ENCODE measurements around the gene GRIN3A.
A peak's percentile ranks its signal among the peaks of the same experiment; 100 is the strongest.
"Not testable (repeated sequence)": the region's sequence is repeated elsewhere in the genome, so short reads cannot be mapped to it uniquely, and the experiment has no call there.

GRIN3A gene

GRCh38 chr9:101549472-101550098 is 188.9 kb downstream of the GRIN3A start:
- not testable (repeated sequence) for H3K27me3 ChIP-seq (ENCODE audit: insufficient read depth, poor library complexity, severe bottlenecking); H3K9me3 ChIP-seq (ENCODE audit: severe bottlenecking); ATAC-seq (ENCODE audit: low read depth); DNase-seq (ENCODE audit: low spot score); H3K4me1 ChIP-seq (ENCODE audit: insufficient read depth, poor library complexity, severe bottlenecking); H3K27ac ChIP-seq (ENCODE audit: poor library complexity, severe bottlenecking); H3K4me3 ChIP-seq (ENCODE audit: severe bottlenecking)
- TF ChIP-seq CTCF (IDR thresholded peaks at IDR 0.05; ENCODE audit: poor library complexity, severe bottlenecking): peak; percentile 50
- H3K36me3 ChIP-seq (ENCODE audit: low read depth): peaks cover 97% of the 10 kb centered on the region

DNA sequence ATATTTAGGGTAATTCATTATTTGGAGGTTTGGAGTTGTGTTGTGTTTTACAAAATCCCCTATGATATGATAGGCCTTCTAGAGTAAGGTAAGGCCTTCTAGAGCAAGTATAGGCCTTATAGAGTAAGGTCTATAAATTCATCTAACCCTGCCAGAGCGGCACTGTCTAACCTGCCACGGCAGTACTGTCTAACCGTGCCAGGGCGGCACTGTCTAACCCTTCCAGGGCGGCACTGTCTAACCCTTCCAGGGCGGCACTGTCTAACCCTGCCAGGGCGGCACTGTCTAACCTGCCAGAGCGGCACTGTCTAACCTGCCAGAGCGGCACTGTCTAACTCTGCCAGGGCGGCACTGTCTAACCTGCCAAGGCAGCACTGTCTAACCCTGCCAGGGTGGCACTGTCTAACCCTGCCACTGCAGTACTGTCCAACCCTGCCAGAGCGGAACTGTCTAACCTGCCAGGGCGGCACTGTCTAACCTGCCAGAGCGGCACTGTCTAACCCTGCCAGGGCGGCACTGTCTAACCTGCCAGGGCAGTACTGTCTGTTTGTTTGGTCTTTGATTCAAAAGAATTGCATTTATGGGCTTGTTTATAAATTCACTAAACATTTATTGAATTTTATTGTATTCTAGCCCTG is 195.2 kb downstream of the GRIN3A start:
- Histone ChIP-seq H3K4me1 (ENCODE audit: insufficient read depth, poor library complexity, severe bottlenecking) (no peaks in the 10 kb centered on the region), H3K36me3 (ENCODE audit: low read depth) (peaks cover 80% of the 10 kb centered on the region), H3K27ac (ENCODE audit: poor library complexity, severe bottlenecking) (no peak overlapping the region), H3K4me3 (ENCODE audit: severe bottlenecking) (no peak overlapping the region), H3K9me3 (ENCODE audit: severe bottlenecking) (no peaks in the 10 kb centered on the region), H3K27me3 (ENCODE audit: insufficient read depth, poor library complexity, severe bottlenecking) (no peaks in the 10 kb centered on the region)
- ATAC-seq (ENCODE audit: low read depth): no peak
- TF ChIP-seq CTCF (IDR thresholded peaks at IDR 0.05; ENCODE audit: poor library complexity, severe bottlenecking): no peak
- no peak for DNase-seq (ENCODE audit: low spot score)

- ATAC-seq (ENCODE audit: low read depth): no peak
Measured at GRCh38 chr9:101540069-101540468, 198.4 kb downstream of the GRIN3A start.

DNA sequence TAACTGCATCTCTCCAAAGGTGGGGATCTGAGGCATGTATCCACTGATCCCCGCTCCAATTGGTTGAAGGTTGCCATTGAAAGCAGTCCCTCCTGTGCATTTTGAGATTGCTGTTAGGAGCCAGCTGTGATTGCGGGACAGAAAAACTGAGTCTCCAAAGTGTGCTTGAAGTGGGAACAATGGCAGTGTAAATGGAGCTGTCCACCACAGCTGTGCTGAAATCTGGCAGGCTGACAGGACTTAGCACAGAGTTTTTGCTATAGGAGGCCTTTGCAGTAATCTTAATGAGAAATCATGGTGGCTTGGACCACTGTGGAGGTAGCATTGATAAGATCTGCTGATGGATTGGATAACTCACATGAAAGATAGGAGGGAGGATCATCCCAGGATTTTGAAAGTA is 201.5 kb downstream of the GRIN3A start:
- ATAC-seq (ENCODE audit: low read depth) (no peak), DNase-seq (ENCODE audit: low spot score) (no peak)
- H3K27ac ChIP-seq (ENCODE audit: poor library complexity, severe bottlenecking): no peak overlapping the region
- peaks cover 58% of the 10 kb centered on the region for H3K36me3 ChIP-seq (ENCODE audit: low read depth)
- no peak overlapping the region for H3K4me3 ChIP-seq (ENCODE audit: severe bottlenecking)
- H3K9me3 ChIP-seq (ENCODE audit: severe bottlenecking): no peaks in the 10 kb centered on the region
- no peaks in the 10 kb centered on the region for H3K27me3 ChIP-seq (ENCODE audit: insufficient read depth, poor library complexity, severe bottlenecking)
- peaks cover 12% of the 10 kb centered on the region for H3K4me1 ChIP-seq (ENCODE audit: insufficient read depth, poor library complexity, severe bottlenecking)
- no peak for TF ChIP-seq CTCF (IDR thresholded peaks at IDR 0.05; ENCODE audit: poor library complexity, severe bottlenecking)

More at GRCh38 chr9:101540069-101540468, 198.4 kb downstream of the GRIN3A start:
- Histone ChIP-seq H3K4me1 (ENCODE audit: insufficient read depth, poor library complexity, severe bottlenecking) (peaks cover 12% of the 10 kb centered on the region), H3K9me3 (ENCODE audit: severe bottlenecking) (no peaks in the 10 kb centered on the region), H3K4me3 (ENCODE audit: severe bottlenecking) (no peak overlapping the region), H3K36me3 (ENCODE audit: low read depth) (peaks cover 79% of the 10 kb centered on the region), H3K27me3 (ENCODE audit: insufficient read depth, poor library complexity, severe bottlenecking) (no peaks in the 10 kb centered on the region), H3K27ac (ENCODE audit: poor library complexity, severe bottlenecking) (no peak overlapping the region)
- TF ChIP-seq CTCF (IDR thresholded peaks at IDR 0.05; ENCODE audit: poor library complexity, severe bottlenecking): no peak
- no peak for DNase-seq (ENCODE audit: low spot score)

- Histone ChIP-seq H3K4me3 (ENCODE audit: severe bottlenecking) (no peak overlapping the region), H3K36me3 (ENCODE audit: low read depth) (peaks cover 53% of the 10 kb centered on the region), H3K9me3 (ENCODE audit: severe bottlenecking) (no peaks in the 10 kb centered on the region), H3K4me1 (ENCODE audit: insufficient read depth, poor library complexity, severe bottlenecking) (peaks cover 12% of the 10 kb centered on the region), H3K27ac (ENCODE audit: poor library complexity, severe bottlenecking) (no peak overlapping the region), H3K27me3 (ENCODE audit: insufficient read depth, poor library complexity, severe bottlenecking) (no peaks in the 10 kb centered on the region)
- ATAC-seq (ENCODE audit: low read depth) (peak; percentile 16; the same call in 1 of the 3 replicates), DNase-seq (ENCODE audit: low spot score) (no peak)
- no peak for TF ChIP-seq CTCF (IDR thresholded peaks at IDR 0.05; ENCODE audit: poor library complexity, severe bottlenecking)
Measured at GRCh38 chr9:101536351-101536750, 202.1 kb downstream of the GRIN3A start.

Measured in RWPE2 (cell line).